HCT116 (cell line): ENCODE results near the gene MTHFD1L. TPM values are rescaled to one million over a fixed set of nuclear protein-coding genes. Genes with fewer than 3 reads are reported as not detected.

Experiments used
- ATAC-seq: fragments of 200-7000 bp; cut with Tn5 transposase; 2 replicates; pipeline ENCODE4 v1.9.1; 2020; ENCODE audit warnings: mild to moderate bottlenecking, moderate library complexity
- BruUV-seq: library from RNA; stranded (reverse); fragments of 400-500 nt; replicated peaks from 2 replicates; lab custom pipeline; 2021; lab: Mats Ljungman, UMichigan
- CTCF ChIA-PET: fragments of 300-600 bp; sonication (Branson Sonifier 250); formaldehyde crosslinking; loops from one replicate; lab custom pipeline; 2021; ENCODE audit warnings: antibody characterized with exemption; lab: Charles Lee
- POLR2A ChIA-PET: fragments of 300-600, 350-600 bp; sonication (Branson Sonifier 250); formaldehyde crosslinking; loops from one replicate; lab custom pipeline; 2021; ENCODE audit warnings: antibody characterized with exemption; lab: Charles Lee
- RAD21 ChIA-PET, 2 experiments: fragments of 300-600 bp; sonication (Branson Sonifier 250); formaldehyde crosslinking; loops; one replicate each; lab custom pipeline; 2023; ENCODE audit warnings: low total read pairs in 2 of 2; ENCODE audit not compliant: uncharacterized antibody in 2 of 2, unreplicated experiment in 2 of 2, low non-redundant PET in 1 of 2; lab: Charles Lee
- DNase-seq: peaks from one replicate; pipeline ENCODE4 v3.0.0-alpha.2; 2010; ENCODE audit warnings: low read depth, low spot score
- H2AFZ ChIP-seq: fragments of 200-600 bp; shearing (Covaris generic), sonication (generic); 2 replicates; pipeline ENCODE4 v1.6.1; 2017; ENCODE audit warnings: low read depth, mixed run types, mixed read lengths, antibody characterized with exemption, low read length; ENCODE audit not compliant: poor library complexity, severe bottlenecking
- H3K27ac ChIP-seq: 2 replicates; pipeline ENCODE4 v1.5.1; 2012; ENCODE audit warnings: low read depth, low read length
- H3K27me3 ChIP-seq: fragments of 200-600 bp; sonication (generic); 2 replicates; pipeline ENCODE4 v1.6.1; 2016; ENCODE audit warnings: mixed run types, low read length, mixed read lengths; ENCODE audit not compliant: insufficient read depth
- H3K36me3 ChIP-seq, 2 experiments: fragments of 200-500 bp in 1 of 2; fragments of 200-600 bp in 1 of 2; sonication (Bioruptor generic) in 1 of 2; sonication (generic) in 1 of 2; 2 replicates each; pipeline versions ENCODE4 v1.5.1 to v1.6.1; 2014 to 2016; ENCODE audit warnings: low read length in 2 of 2, inconsistent platforms in 1 of 2, mixed read lengths in 1 of 2, mixed run types in 1 of 2; ENCODE audit not compliant: insufficient read depth in 2 of 2, control insufficient read depth in 1 of 2
- H3K4me1 ChIP-seq, 2 experiments: fragments of 200-600 bp in 1 of 2; sonication (generic) in 1 of 2; 2 replicates each; pipeline versions ENCODE4 v1.5.1 to v1.6.1; 2012 to 2017; ENCODE audit warnings: low read length in 2 of 2, inconsistent platforms in 1 of 2, mild to moderate bottlenecking in 1 of 2, mixed read lengths in 1 of 2, mixed run types in 1 of 2, moderate library complexity in 1 of 2; ENCODE audit not compliant: insufficient read depth in 2 of 2, control insufficient read depth in 1 of 2
- H3K4me2 ChIP-seq: fragments of 200-600 bp; sonication (generic); 2 replicates; pipeline ENCODE4 v1.6.1; 2017; ENCODE audit warnings: mixed run types, low read length, mixed read lengths
- H3K4me3 ChIP-seq, 2 experiments: fragments of 200-600 bp in 1 of 2; sonication (generic) in 1 of 2; replicated peaks in 1 of 2; 2 replicates each; pipeline ENCODE4 v1.5.1; 2011 to 2016; ENCODE audit warnings: low read length in 2 of 2, control low read depth in 1 of 2, low read depth in 1 of 2, mild to moderate bottlenecking in 1 of 2, mixed read lengths in 1 of 2, mixed run types in 1 of 2
- H3K79me2 ChIP-seq: fragments of 200-600 bp; sonication (generic); 2 replicates; pipeline ENCODE4 v1.6.1; 2017; ENCODE audit warnings: mild to moderate bottlenecking, mixed run types, low read length, moderate library complexity, mixed read lengths; ENCODE audit not compliant: insufficient read depth
- H3K9ac ChIP-seq: fragments of 200-600 bp; sonication (generic); 2 replicates; pipeline ENCODE4 v1.6.1; 2016; ENCODE audit warnings: low read length, mixed read lengths
- H3K9me2 ChIP-seq: fragments of 200-600 bp; sonication (generic), shearing (Covaris generic); 2 replicates; pipeline ENCODE4 v1.6.1; 2017; ENCODE audit warnings: mixed run types, mild to moderate bottlenecking, moderate library complexity; ENCODE audit not compliant: insufficient read depth
- H3K9me3 ChIP-seq, 2 experiments: fragments of 200-500 bp in 1 of 2; fragments of 200-600 bp in 1 of 2; sonication (Bioruptor generic) in 1 of 2; sonication (generic) in 1 of 2; 2 replicates each; pipeline ENCODE4 v1.6.1; 2014 to 2017; ENCODE audit warnings: low read length in 2 of 2, mixed read lengths in 2 of 2, inconsistent platforms in 1 of 2, low read depth in 1 of 2, mild to moderate bottlenecking in 1 of 2, mixed run types in 1 of 2, moderate library complexity in 1 of 2; ENCODE audit not compliant: control insufficient read depth in 1 of 2, insufficient read depth in 1 of 2
- H4K20me1 ChIP-seq: fragments of 200-600 bp; sonication (generic), shearing (Covaris generic); 2 replicates; pipeline ENCODE4 v1.6.1; 2017; ENCODE audit warnings: mixed run types, mild to moderate bottlenecking, moderate library complexity; ENCODE audit not compliant: insufficient read depth
- CBX3 ChIP-seq: IDR thresholded peaks from 2 replicates; pipeline ENCODE4 v1.6.1; 2012; ENCODE audit warnings: low read depth
- CEBPB ChIP-seq: IDR thresholded peaks from 2 replicates; pipeline ENCODE4 v1.6.1; 2012; ENCODE audit warnings: low read depth
- EGR1 ChIP-seq: IDR thresholded peaks from 2 replicates; pipeline ENCODE4 v1.6.1; 2012; ENCODE audit warnings: low read depth
- EZH2 ChIP-seq: fragments of 200-600 bp; sonication (generic); IDR thresholded peaks from 2 replicates; pipeline ENCODE4 v1.6.1; 2017; ENCODE audit warnings: antibody characterized with exemption, mixed run types
- FOSL1 ChIP-seq: IDR thresholded peaks from 2 replicates; pipeline ENCODE4 v1.6.1; 2012; ENCODE audit warnings: low read depth
- JUND ChIP-seq: IDR thresholded peaks from 2 replicates; pipeline ENCODE4 v1.6.1; 2012
- POLR2AphosphoS5 ChIP-seq: IDR thresholded peaks from 2 replicates; pipeline ENCODE4 v1.6.1; 2011; ENCODE audit warnings: mild to moderate bottlenecking, low read depth, low read length, moderate library complexity
- RAD21 ChIP-seq: IDR thresholded peaks from 2 replicates; pipeline ENCODE4 v1.6.1; 2012; ENCODE audit warnings: low read depth, mild to moderate bottlenecking
- SIN3A ChIP-seq: IDR thresholded peaks from 2 replicates; pipeline ENCODE4 v1.6.1; 2012; ENCODE audit warnings: low read depth
- SP1 ChIP-seq: IDR thresholded peaks from 2 replicates; pipeline ENCODE4 v1.6.1; 2012; ENCODE audit warnings: low read depth
- SRF ChIP-seq: IDR thresholded peaks from 2 replicates; pipeline ENCODE4 v1.6.1; 2012; ENCODE audit warnings: low read depth
- TCF7L2 ChIP-seq: IDR thresholded peaks from 2 replicates; pipeline ENCODE4 v1.7.0; 2011; ENCODE audit warnings: borderline replicate concordance, inconsistent platforms; ENCODE audit not compliant: insufficient read depth, insufficient read length; ENCODE audit errors: extremely low read depth
- ZFX ChIP-seq: fragments of 450-650 bp; IDR thresholded peaks from 2 replicates; pipeline ENCODE4 v1.6.1; 2017
- intact Hi-C: fragments of 100-400 bp; cut with micrococcal nuclease; formaldehyde crosslinking; loops from 2 replicates; pipeline ENCODE4 v1.10.0; 2022
- total RNA-seq: library from RNA; stranded (reverse); gene quantifications from one replicate; pipeline ENCODE4 v1.2.1, GENCODE V29; 2021; ENCODE audit not compliant: unreplicated experiment
- TF ChIP-seq, protein P1 (sequence below): IDR thresholded peaks from 2 replicates; pipeline ENCODE4 v1.6.1; 2011; ENCODE audit warnings: mild to moderate bottlenecking, low read length, moderate library complexity; ENCODE audit not compliant: insufficient replicate concordance; ENCODE audit errors: extremely low read depth
- TF ChIP-seq, protein P2 (sequence below): IDR thresholded peaks from 2 replicates; pipeline ENCODE4 v1.6.1; 2012
- TF ChIP-seq, protein P3 (sequence below): IDR thresholded peaks from 2 replicates; pipeline ENCODE4 v1.6.1; 2012
- TF ChIP-seq, protein P4 (sequence below), 3 experiments: fragments of 200-600 bp in 1 of 3; sonication (generic) in 1 of 3; IDR thresholded peaks in 2 of 3; conservative IDR thresholded peaks in 1 of 3; 2 replicates each; pipeline ENCODE4 v1.5.1; 2012 to 2017; ENCODE audit warnings: low read depth in 2 of 3, low read length in 2 of 3, antibody characterized with exemption in 1 of 3, borderline replicate concordance in 1 of 3, control low read depth in 1 of 3, mild to moderate bottlenecking in 1 of 3, mixed read lengths in 1 of 3, mixed run types in 1 of 3, moderate library complexity in 1 of 3; ENCODE audit not compliant: insufficient read depth in 1 of 3
- TF ChIP-seq, protein P5 (sequence below): IDR thresholded peaks from 2 replicates; pipeline ENCODE4 v1.6.1; 2012; ENCODE audit warnings: low read depth

The MTHFD1L gene
- total RNA-seq, 1 experiment from 2014 or later = 127 TPM

DNA sequence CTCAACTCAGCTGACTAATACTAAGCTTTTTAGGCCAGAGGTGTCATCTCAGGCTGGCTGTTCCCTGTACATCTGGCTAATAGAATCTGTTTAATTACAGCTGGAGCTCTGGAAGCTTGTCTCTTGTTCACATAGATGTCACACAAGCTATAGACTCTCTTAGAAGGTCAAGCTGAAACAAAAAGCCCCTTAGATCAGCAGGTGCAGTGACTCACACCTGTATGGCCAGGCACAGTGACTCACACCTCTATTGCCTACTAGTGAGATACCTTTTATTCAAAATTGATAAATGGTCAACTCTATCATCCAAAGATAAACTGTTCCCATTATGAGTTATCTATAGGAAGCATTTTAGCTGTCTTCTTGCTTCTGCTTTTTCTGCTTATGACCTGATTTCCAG, 29.9 kb upstream of the MTHFD1L start:
- Histone ChIP-seq H4K20me1 (no peaks in the 10 kb centered on the region), H3K27me3 (no peaks in the 10 kb centered on the region), H3K4me2 (peak overlapping the region; percentile 50), H3K79me2 (no peaks in the 10 kb centered on the region), H3K9ac (no peak overlapping the region)
- ChIA-PET CTCF (interaction anchor here (2.1 kb wide), 1 partner anchor 18 kb away, joined by 7 read pairs; no protein-coding TSS in a partner anchor), POLR2A (no interaction called here)
- no TSS peak for BruUV-seq
- peak; percentile 61 for DNase-seq
- peak; percentile 93 for TF ChIP-seq JUND
- TF ChIP-seq, protein P1, sequence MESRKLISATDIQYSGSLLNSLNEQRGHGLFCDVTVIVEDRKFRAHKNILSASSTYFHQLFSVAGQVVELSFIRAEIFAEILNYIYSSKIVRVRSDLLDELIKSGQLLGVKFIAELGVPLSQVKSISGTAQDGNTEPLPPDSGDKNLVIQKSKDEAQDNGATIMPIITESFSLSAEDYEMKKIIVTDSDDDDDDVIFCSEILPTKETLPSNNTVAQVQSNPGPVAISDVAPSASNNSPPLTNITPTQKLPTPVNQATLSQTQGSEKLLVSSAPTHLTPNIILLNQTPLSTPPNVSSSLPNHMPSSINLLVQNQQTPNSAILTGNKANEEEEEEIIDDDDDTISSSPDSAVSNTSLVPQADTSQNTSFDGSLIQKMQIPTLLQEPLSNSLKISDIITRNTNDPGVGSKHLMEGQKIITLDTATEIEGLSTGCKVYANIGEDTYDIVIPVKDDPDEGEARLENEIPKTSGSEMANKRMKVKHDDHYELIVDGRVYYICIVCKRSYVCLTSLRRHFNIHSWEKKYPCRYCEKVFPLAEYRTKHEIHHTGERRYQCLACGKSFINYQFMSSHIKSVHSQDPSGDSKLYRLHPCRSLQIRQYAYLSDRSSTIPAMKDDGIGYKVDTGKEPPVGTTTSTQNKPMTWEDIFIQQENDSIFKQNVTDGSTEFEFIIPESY = no peak
- TF ChIP-seq POLR2AphosphoS5 = no peak
- TF ChIP-seq CBX3 = peak; percentile 92
- 0 out of 2 replicates have a peak, but pooled peaks have one; percentile 6 for TF ChIP-seq RAD21
- TF ChIP-seq SP1 = peak; percentile 67
- no peak for TF ChIP-seq CEBPB
- TF ChIP-seq, protein P2, sequence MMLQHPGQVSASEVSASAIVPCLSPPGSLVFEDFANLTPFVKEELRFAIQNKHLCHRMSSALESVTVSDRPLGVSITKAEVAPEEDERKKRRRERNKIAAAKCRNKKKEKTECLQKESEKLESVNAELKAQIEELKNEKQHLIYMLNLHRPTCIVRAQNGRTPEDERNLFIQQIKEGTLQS = 0 out of 2 replicates have a peak, but pooled peaks have one; percentile 17
- TF ChIP-seq, protein P3, sequence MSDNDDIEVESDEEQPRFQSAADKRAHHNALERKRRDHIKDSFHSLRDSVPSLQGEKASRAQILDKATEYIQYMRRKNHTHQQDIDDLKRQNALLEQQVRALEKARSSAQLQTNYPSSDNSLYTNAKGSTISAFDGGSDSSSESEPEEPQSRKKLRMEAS = peak; percentile 52
- no peak for TF ChIP-seq EGR1
- TF ChIP-seq, protein P4, sequence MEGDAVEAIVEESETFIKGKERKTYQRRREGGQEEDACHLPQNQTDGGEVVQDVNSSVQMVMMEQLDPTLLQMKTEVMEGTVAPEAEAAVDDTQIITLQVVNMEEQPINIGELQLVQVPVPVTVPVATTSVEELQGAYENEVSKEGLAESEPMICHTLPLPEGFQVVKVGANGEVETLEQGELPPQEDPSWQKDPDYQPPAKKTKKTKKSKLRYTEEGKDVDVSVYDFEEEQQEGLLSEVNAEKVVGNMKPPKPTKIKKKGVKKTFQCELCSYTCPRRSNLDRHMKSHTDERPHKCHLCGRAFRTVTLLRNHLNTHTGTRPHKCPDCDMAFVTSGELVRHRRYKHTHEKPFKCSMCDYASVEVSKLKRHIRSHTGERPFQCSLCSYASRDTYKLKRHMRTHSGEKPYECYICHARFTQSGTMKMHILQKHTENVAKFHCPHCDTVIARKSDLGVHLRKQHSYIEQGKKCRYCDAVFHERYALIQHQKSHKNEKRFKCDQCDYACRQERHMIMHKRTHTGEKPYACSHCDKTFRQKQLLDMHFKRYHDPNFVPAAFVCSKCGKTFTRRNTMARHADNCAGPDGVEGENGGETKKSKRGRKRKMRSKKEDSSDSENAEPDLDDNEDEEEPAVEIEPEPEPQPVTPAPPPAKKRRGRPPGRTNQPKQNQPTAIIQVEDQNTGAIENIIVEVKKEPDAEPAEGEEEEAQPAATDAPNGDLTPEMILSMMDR (IDR thresholded peaks at IDR 0.05 in 2 of 3, conservative IDR thresholded peaks at IDR 0.05 in 1 of 3; ENCODE audit: borderline replicate concordance in 1 of 3, insufficient read depth in 1 of 3, low read depth in 2 of 3, low read length in 2 of 3) = no peak
- peak; percentile 95 for TF ChIP-seq FOSL1
- peak; percentile 18 for TF ChIP-seq TCF7L2
- TF ChIP-seq SIN3A = no peak; the same call in 1 of the 2 replicates
- TF ChIP-seq ZFX = no peak
- TF ChIP-seq, protein P5, sequence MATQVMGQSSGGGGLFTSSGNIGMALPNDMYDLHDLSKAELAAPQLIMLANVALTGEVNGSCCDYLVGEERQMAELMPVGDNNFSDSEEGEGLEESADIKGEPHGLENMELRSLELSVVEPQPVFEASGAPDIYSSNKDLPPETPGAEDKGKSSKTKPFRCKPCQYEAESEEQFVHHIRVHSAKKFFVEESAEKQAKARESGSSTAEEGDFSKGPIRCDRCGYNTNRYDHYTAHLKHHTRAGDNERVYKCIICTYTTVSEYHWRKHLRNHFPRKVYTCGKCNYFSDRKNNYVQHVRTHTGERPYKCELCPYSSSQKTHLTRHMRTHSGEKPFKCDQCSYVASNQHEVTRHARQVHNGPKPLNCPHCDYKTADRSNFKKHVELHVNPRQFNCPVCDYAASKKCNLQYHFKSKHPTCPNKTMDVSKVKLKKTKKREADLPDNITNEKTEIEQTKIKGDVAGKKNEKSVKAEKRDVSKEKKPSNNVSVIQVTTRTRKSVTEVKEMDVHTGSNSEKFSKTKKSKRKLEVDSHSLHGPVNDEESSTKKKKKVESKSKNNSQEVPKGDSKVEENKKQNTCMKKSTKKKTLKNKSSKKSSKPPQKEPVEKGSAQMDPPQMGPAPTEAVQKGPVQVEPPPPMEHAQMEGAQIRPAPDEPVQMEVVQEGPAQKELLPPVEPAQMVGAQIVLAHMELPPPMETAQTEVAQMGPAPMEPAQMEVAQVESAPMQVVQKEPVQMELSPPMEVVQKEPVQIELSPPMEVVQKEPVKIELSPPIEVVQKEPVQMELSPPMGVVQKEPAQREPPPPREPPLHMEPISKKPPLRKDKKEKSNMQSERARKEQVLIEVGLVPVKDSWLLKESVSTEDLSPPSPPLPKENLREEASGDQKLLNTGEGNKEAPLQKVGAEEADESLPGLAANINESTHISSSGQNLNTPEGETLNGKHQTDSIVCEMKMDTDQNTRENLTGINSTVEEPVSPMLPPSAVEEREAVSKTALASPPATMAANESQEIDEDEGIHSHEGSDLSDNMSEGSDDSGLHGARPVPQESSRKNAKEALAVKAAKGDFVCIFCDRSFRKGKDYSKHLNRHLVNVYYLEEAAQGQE = no peak
- no peak for TF ChIP-seq EZH2
- peak; percentile 69 for TF ChIP-seq SRF
- TF ChIP-seq, all 23 proteins: peak for 9
- Histone ChIP-seq H3K36me3 (no peaks in the 10 kb centered on the region), H3K4me1 (peaks cover 7 to 14% of the 10 kb centered on the region in 2 experiments; a peak in 3 of 4 replicates), H2AFZ (no peak overlapping the region), H3K9me3 (no peaks in the 10 kb centered on the region), H3K4me3 (no peak overlapping the region), H3K27ac (no peak overlapping the region), H3K9me2 (no peaks in the 10 kb centered on the region)
- intact Hi-C loops = no loop called here
- RAD21 ChIA-PET = no interaction called here
- peak; percentile 95 for ATAC-seq
